ENCODE results near the gene ZMIZ2.
"Not testable (repeated sequence)": the region's sequence is repeated elsewhere in the genome, so short reads cannot be mapped to it uniquely, and the experiment has no call there.

GRCh38 chr7:44732971-44733370, 15.7 kb upstream of the ZMIZ2 start:
- TF ChIP-seq CTCF (IDR thresholded peaks at IDR 0.05; ENCODE audit: low read depth, low read length); EZH2phosphoT487 (IDR thresholded peaks at IDR 0.05; ENCODE audit: low read depth): not testable (repeated sequence)

All from OCI-LY3 (cell line).